Activated CD8-positive, alpha-beta memory T cell treated with anti-CD3 and anti-CD28 coated beads, Interleukin-2, amount 10 ng/mL, durations not matched to agents 7 days and 5 days (primary cell): Measurements from ENCODE around the gene CFAP161. TPM values are rescaled to one million over a fixed set of nuclear protein-coding genes. Genes with fewer than 3 reads are reported as not detected.
"Not testable (repeated sequence)": the region's sequence is repeated elsewhere in the genome, so short reads cannot be mapped to it uniquely, and the experiment has no call there.

Experiments
- ATAC-seq: fragments of 150-1000 bp; cut with Tn5 transposase; one replicate; pipeline ENCODE4 v1.10.0; 2021; ENCODE audit warnings: moderate library complexity
- CTCF ChIA-PET: fragments of 350-600 bp; sonication (Branson Sonifier 250); formaldehyde crosslinking; loops from one replicate; lab custom pipeline; 2021; ENCODE audit warnings: antibody characterized with exemption; lab: Charles Lee
- DNase-seq: peaks from one replicate; pipeline ENCODE4 v3.0.0-alpha.2; 2020
- H3K27ac Mint-ChIP-seq: one replicate; pipeline ENCODE4 v1.8.0; 2021; ENCODE audit warnings: mild to moderate bottlenecking, mixed read lengths
- H3K27me3 Mint-ChIP-seq: one replicate; pipeline ENCODE4 v1.8.0; 2021; ENCODE audit warnings: mixed read lengths
- H3K36me3 Mint-ChIP-seq: one replicate; pipeline ENCODE4 v1.8.0; 2021; ENCODE audit warnings: mild to moderate bottlenecking, mixed read lengths
- H3K4me1 Mint-ChIP-seq: one replicate; pipeline ENCODE4 v1.8.0; 2021; ENCODE audit warnings: mixed read lengths
- H3K4me3 Mint-ChIP-seq: one replicate; pipeline ENCODE4 v1.8.0; 2021; ENCODE audit warnings: mild to moderate bottlenecking, moderate library complexity, mixed read lengths
- H3K9me3 Mint-ChIP-seq: one replicate; pipeline ENCODE4 v1.8.0; 2022; ENCODE audit warnings: low read depth, mixed read lengths
- total RNA-seq, 2 experiments: library from RNA; stranded (reverse); gene quantifications; one replicate each; pipeline ENCODE4 v1.2.3, GENCODE V29; 2021

The CFAP161 gene
- total RNA-seq, 2 experiments from 2014 or later, result not detected

DNA sequence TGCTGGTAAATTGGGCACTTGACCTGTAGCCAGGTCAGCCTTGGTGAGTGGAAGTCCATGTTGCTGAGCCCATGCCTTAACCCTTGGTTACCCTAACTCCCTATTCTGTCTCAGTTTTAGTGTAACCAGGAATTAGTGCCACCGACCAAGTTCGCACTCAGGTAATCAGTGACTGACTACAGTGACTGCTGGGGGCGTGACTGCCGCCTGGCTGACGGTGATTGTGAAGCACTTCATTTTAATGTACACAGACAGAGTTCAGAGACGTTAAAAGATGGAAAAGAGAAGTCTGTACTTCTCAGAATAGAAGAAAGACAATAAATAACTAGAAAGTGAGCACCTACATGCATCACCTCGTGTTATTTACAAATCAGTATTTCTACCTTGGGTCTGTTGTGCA, 17.3 kb downstream of the CFAP161 start:
- ATAC-seq, result no peak
- Mint-ChIP-seq H3K4me1 (peaks cover 2% of the 10 kb centered on the region), H3K36me3 (no peaks in the 10 kb centered on the region), H3K4me3 (no peak overlapping the region), H3K27me3 (peaks cover 10% of the 10 kb centered on the region), H3K27ac (no peak overlapping the region), H3K9me3 (no peaks in the 10 kb centered on the region)
- DNase-seq, result no peak
- CTCF ChIA-PET, result interaction anchor here (7.4 kb wide), 1 partner anchor 115 kb away, joined by 180 read pairs; no protein-coding TSS in a partner anchor

DNA sequence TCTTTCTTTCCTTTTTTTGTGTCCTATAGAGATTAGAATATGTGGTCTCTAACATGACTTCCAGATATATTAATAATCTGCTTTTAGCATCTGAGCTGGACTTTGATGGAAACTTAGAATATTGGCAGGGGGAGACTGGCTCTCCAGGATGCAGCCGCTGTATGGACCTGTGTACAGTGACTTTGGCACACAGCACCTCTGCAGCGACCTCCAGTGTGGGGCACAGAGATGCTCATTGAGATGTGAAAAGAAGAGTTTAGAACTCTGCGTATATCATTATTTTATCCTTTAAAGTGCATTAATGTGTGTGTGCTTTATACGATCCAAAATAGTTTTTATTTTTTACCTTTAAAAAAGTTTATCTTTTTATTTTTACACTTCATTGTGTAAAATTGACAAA, 18.3 kb downstream of the CFAP161 start:
- Mint-ChIP-seq H3K27ac (no peak overlapping the region), H3K4me1 (peaks cover 2% of the 10 kb centered on the region), H3K9me3 (no peaks in the 10 kb centered on the region), H3K36me3 (no peaks in the 10 kb centered on the region), H3K4me3 (no peak overlapping the region), H3K27me3 (peaks cover 8% of the 10 kb centered on the region)
- no peak for ATAC-seq
- DNase-seq, result no peak
- CTCF ChIA-PET, result interaction anchor here (7.4 kb wide), 1 partner anchor 114 kb away, joined by 180 read pairs; no protein-coding TSS in a partner anchor

DNA sequence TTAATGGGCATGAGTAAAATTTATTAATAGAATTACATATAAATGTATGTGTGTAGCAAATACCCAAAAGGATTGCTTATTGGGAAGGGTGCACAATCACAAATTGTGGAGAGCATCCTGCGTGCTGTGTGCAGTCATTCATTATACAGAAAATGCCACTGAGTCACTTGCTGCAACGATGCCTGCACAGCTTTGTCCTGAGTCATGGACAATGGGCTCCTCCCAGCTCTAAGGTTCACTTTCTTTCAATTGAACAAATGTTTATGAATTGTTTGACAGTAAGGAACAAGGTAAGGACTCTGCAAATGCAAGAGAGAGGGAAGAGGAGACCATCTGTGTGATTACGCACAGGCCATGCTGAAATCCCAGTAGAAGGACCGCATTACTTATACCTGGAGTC, 18.7 kb downstream of the CFAP161 start:
- CTCF ChIA-PET, result interaction anchor here (7.4 kb wide), 1 partner anchor 113 kb away, joined by 180 read pairs; no protein-coding TSS in a partner anchor
- H3K27me3 Mint-ChIP-seq, result peaks cover 7% of the 10 kb centered on the region
- DNase-seq, result no peak
- no peaks in the 10 kb centered on the region for H3K9me3 Mint-ChIP-seq
- no peak for ATAC-seq
- no peak overlapping the region for H3K27ac Mint-ChIP-seq
- no peak overlapping the region for H3K4me3 Mint-ChIP-seq
- peaks cover 2% of the 10 kb centered on the region for H3K4me1 Mint-ChIP-seq
- H3K36me3 Mint-ChIP-seq, result no peaks in the 10 kb centered on the region

DNA sequence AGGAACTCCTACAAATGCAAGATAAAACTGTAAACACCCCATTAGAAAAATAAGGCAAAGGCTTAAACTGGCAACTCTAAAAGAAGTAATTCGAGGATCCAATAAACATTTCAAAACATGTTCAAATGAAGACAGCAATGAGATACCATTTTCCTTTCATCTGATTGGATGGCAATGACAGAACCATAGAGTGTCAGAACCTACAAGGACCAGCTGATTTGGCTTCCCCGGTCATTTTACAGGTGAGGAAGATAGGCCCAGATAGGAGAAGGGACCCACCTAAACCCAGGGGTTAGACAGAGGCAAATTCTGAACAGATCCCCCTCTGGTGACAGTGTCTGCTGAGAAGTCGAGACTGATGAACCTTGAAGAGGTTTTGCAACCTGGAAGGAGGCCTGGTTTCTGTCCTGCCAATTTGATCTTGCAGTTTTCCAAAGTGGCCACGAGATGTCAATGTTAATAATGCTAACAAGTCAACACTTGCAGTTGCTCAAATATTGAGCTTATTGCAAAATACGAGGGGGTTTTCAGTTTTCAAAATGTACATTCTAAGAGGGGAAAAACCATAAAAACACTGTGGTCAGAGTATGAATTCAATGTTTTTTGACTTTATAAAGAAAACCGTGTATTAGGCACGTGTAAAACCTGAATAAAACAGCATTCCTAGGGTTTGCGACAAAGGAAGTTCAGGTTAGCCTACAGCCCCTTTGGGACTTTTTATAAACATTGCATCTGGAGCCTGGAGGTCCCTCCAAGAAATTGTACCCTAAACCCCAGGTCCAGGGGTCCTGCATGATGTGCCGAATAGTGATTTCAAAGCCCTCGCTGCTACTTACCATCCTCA, 21.5 kb downstream of the CFAP161 start:
- no peaks in the 10 kb centered on the region for H3K9me3 Mint-ChIP-seq
- no peak overlapping the region for H3K4me3 Mint-ChIP-seq
- ATAC-seq (peak; percentile 55), DNase-seq (no peak)
- peaks cover 2% of the 10 kb centered on the region for H3K4me1 Mint-ChIP-seq
- no peaks in the 10 kb centered on the region for H3K36me3 Mint-ChIP-seq
- H3K27me3 Mint-ChIP-seq, result peaks cover 5% of the 10 kb centered on the region
- H3K27ac Mint-ChIP-seq, result no peak overlapping the region
- CTCF ChIA-PET, result interaction anchor here (0.7 to 7.4 kb wide), 13 partner anchors 9 to 255 kb away, joined by 3 to 180 read pairs (median 4); no protein-coding TSS in a partner anchor

DNA sequence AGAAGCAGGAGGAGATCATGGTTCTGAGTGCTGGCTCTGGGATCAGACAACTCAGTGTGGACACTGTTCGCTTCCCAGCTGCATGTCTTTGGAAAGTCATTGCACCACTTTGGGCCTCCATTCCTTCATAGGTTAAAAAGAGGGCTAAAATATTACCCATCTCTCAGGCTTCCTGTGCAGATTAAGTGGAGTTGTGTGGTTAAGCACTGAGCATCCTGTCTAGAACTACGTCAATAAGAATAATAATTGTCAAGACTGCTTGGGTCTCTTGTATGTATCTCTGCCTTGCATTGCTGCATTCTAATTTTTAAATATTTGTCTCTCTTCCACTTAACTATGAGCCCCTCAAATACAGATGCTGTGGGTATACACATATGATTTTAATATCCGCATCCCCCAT, 22.3 kb downstream of the CFAP161 start:
- no peaks in the 10 kb centered on the region for H3K36me3 Mint-ChIP-seq
- DNase-seq, result no peak

DNA sequence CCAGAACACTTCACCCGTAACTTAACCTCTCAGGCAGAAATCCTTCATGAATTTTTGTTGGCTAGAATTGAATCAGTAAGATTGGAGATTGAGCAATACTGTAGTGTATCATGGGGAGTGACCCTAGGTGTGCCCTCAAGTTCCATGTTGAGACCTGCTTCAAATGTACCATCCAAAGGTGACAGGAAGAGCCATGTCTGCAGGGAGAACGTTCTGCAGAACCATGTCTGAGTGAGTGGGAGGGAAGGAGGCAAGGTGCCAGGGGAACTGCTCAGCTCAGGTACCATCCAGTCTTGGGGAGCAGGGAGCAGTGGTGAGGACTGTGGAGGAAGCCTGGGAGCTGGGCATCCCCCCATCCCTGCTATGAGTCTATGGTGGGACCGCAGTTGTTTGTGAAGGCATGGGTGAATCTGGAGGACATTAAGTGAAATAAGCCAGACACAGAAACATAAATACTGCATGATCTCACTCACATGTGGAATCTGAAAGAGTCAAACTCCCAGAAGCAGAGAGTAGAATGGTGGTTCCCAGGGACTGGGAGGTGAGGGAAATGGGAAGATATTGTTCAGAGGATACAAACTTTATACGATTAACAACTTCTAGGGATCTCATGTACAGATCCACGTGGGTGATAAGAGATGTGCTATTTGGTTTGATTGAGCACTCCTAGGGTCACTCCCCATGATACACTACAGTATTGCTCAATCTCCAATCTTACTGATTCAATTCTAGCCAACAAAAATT, 23.3 kb downstream of the CFAP161 start:
- Mint-ChIP-seq H3K36me3 (no peaks in the 10 kb centered on the region), H3K27me3 (peaks cover 6% of the 10 kb centered on the region), H3K4me1 (peaks cover 19% of the 10 kb centered on the region), H3K27ac (no peak overlapping the region), H3K9me3 (no peaks in the 10 kb centered on the region), H3K4me3 (no peak overlapping the region)
- DNase-seq, result no peak
- no peak for ATAC-seq
- CTCF ChIA-PET, result interaction anchor here (7.4 kb wide), 1 partner anchor 109 kb away, joined by 180 read pairs; no protein-coding TSS in a partner anchor

More for the DNA sequence above, 22.3 kb downstream of the CFAP161 start:
- CTCF ChIA-PET, result interaction anchor here (0.7 to 7.4 kb wide), 13 partner anchors 8 to 254 kb away, joined by 3 to 180 read pairs (median 4); no protein-coding TSS in a partner anchor
- ATAC-seq, result no peak
- H3K27me3 Mint-ChIP-seq, result peaks cover 5% of the 10 kb centered on the region
- H3K27ac Mint-ChIP-seq, result no peak overlapping the region
- no peak overlapping the region for H3K4me3 Mint-ChIP-seq
- H3K9me3 Mint-ChIP-seq, result no peaks in the 10 kb centered on the region
- H3K4me1 Mint-ChIP-seq, result peaks cover 9% of the 10 kb centered on the region

DNA sequence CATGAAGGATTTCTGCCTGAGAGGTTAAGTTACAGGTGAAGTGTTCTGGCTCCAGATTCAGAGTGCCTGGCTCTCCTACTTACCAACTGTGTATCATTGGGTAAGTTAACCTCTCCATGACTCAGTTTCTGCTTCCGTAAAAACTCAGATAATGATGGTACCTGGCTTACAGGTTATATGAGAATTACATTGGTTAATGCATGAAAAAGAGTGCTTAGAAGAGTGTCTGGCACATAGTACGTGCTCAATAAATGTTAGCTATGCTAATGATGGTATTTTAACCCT, 23.8 kb downstream of the CFAP161 start:
- CTCF ChIA-PET, result interaction anchor here (7.4 kb wide), 1 partner anchor 108 kb away, joined by 180 read pairs; no protein-coding TSS in a partner anchor
- no peak for DNase-seq
- no peak overlapping the region for H3K4me3 Mint-ChIP-seq
- no peak overlapping the region for H3K27ac Mint-ChIP-seq
- H3K36me3 Mint-ChIP-seq, result no peaks in the 10 kb centered on the region
- peaks cover 21% of the 10 kb centered on the region for H3K4me1 Mint-ChIP-seq
- peaks cover 8% of the 10 kb centered on the region for H3K27me3 Mint-ChIP-seq
- ATAC-seq, result no peak
- H3K9me3 Mint-ChIP-seq, result no peaks in the 10 kb centered on the region

DNA sequence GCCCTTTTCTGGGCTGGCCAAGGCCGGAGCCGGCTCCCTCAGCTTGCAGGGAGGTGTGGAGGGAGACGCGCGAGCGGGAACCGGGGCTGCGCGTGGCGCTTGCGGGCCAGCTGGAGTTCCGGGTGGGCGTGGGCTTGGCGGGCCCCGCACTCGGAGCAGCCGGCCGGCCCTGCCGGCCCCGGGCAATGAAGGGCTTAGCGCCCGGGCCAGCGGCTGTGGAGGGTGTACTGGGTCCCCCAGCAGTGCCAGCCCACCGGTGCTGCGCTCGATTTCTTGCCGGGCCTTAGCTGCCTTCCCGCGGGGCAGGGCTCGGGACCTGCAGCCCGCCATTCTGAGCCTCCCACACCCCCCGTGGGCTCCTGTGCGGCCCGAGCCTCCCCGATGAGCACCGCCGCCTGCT, 24.5 kb downstream of the CFAP161 start:
- not testable (repeated sequence) for ATAC-seq, DNase-seq, H3K27me3 Mint-ChIP-seq, H3K4me3 Mint-ChIP-seq, H3K9me3 Mint-ChIP-seq, H3K27ac Mint-ChIP-seq, H3K36me3 Mint-ChIP-seq
- CTCF ChIA-PET, result interaction anchor here (2.1 to 7.4 kb wide), 2 partner anchors 108 kb away, joined by 17 to 180 read pairs; no protein-coding TSS in a partner anchor
- peaks cover 21% of the 10 kb centered on the region for H3K4me1 Mint-ChIP-seq

DNA sequence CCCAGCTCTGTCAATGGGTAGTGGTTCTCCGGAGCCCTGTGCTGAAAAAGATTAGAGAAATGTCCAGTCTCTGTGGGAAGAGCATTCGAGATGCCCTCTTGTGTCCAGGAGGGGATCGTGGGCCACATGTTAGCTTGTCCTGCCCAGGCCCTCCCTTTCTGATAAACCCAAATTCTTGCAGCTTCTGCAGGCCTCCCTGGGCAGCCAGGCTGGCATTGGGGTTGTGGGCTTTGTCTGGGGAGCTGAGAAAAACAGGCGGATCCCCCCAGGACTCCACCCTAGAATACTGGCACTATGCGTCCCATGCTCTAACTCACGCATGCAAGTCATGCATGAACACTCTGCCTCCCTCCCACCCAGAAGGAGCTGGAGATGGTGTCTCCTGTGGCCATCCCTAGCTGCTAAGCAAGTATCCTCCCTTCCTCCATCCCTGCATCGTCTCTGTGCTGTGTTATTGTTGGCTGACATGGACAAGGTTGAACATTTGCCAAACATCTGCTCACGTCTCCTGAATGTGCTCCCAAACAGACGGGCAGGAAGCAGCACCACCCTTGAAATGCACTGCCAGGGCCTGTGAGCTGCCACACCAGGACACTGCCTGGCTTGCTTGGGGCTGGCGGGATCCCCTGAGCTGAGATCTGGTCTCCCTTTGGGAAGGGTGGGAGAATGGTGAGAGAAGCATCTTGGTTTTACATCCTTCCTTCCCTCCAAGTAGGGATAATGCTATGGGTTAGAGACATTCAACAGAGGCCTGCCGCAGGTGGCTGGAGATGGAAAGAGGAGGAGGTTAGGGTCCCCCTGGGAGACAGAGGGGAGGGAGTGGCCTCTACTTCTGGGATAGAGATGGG, 26.5 kb downstream of the CFAP161 start:
- no peak for ATAC-seq
- no peaks in the 10 kb centered on the region for H3K9me3 Mint-ChIP-seq
- DNase-seq, result no peak
- no peak overlapping the region for H3K4me3 Mint-ChIP-seq
- H3K4me1 Mint-ChIP-seq, result peaks cover 21% of the 10 kb centered on the region
- CTCF ChIA-PET, result interaction anchor here (0.7 to 2.1 kb wide), 4 partner anchors 94 to 115 kb away, joined by 3 to 17 read pairs (median 6); no protein-coding TSS in a partner anchor
- H3K27ac Mint-ChIP-seq, result no peak overlapping the region
- no peaks in the 10 kb centered on the region for H3K36me3 Mint-ChIP-seq
- H3K27me3 Mint-ChIP-seq, result peaks cover 9% of the 10 kb centered on the region

DNA sequence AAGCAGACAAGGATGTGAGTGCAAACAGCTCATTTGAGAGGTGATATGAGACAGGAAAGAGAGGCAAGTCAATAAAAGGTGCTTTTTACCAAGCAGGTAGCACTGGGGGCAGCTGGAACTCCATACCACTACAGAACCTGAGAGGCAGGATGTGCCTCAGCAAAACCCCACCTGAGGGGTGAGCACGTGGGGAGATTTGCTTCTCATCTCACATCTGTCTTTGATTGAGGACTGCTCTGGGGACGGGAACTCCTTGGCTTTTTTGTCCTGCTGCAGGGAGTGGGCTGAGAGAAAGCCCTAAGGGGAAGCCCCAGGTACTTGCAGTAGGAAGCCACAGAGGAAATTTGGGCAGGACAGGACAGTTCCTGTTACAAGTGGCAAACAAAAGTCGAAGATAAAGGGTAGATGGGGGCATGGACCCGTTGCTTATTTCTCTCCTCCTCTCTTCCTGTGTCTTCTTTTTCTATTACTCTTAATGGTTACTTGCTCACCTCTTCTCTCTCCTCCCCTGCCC, 27.1 kb downstream of the CFAP161 start:
- Mint-ChIP-seq H3K4me1 (peaks cover 19% of the 10 kb centered on the region), H3K4me3 (no peak overlapping the region), H3K27me3 (peaks cover 9% of the 10 kb centered on the region), H3K9me3 (no peaks in the 10 kb centered on the region), H3K36me3 (no peaks in the 10 kb centered on the region), H3K27ac (no peak overlapping the region)
- CTCF ChIA-PET, result interaction anchor here (1.6 to 1.9 kb wide), 2 partner anchors 105 to 114 kb away, joined by 4 to 8 read pairs; no protein-coding TSS in a partner anchor
- no peak for DNase-seq
- no peak for ATAC-seq

DNA sequence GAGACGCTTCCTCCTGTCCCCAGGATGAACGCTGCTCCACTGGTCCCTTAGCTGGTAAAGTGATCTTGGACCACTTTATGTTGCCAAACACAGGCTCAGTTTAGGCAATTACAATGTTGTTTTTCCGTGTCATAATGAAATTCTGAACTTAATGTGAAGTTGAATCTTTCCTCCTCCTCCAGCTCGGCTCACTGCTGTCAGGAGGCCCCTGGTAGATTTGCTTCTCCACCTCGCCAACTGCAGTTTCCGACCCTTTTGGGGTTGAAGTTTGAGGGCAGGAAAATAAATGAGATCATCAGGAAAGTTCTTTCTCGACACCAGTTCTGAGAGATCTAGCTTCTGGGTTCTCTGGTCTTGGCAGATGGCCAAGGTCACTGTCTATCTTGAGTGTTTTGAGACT, 27.8 kb downstream of the CFAP161 start:
- H3K27me3 Mint-ChIP-seq, result peaks cover 9% of the 10 kb centered on the region
- no peak overlapping the region for H3K27ac Mint-ChIP-seq
- ATAC-seq, result no peak
- no peak overlapping the region for H3K4me3 Mint-ChIP-seq
- DNase-seq, result no peak
- no peaks in the 10 kb centered on the region for H3K36me3 Mint-ChIP-seq
- no peaks in the 10 kb centered on the region for H3K9me3 Mint-ChIP-seq
- CTCF ChIA-PET, result interaction anchor here (1.6 to 1.9 kb wide), 2 partner anchors 104 to 114 kb away, joined by 4 to 8 read pairs; no protein-coding TSS in a partner anchor
- peaks cover 24% of the 10 kb centered on the region for H3K4me1 Mint-ChIP-seq

DNA sequence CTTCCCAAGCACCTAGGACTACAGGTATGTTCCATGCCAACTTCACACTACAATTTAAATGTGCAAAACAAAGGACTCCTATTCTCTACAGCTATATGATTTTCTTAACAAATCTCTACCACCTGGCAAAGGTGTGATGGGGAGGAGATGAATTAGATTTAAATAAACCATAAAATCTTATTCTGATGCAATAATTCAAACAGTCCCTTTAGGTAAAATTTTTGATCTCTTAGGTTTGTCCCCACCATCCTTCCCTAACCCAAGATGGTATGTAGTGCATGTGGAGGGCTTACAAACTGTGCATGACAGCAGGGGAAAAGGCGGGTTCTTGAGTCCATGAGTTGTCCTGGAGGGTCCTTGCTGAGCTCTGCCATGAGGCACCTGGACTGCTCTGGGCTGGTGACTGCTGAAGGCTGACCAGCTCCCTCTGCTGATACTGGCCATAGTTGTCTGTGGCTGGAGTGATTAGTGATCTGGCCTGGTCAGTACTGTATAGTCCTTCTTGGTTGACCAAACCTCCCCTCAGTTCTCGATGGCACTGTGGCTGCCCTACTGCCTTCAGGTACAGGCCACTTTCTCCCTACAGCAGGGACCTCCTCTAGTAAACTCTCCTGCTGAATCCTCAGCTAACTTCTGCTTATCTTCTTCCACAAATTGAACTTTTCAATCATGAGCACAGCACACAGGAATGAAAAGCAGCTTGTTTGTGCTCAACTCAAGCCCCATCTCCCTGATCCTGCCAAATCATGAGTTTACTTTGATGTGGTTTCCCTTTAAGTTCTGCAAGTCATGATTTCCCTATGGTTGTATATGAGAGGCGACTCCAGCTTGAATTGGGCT, 30.1 kb downstream of the CFAP161 start:
- Mint-ChIP-seq H3K4me3 (no peak overlapping the region), H3K9me3 (no peaks in the 10 kb centered on the region), H3K27ac (no peak overlapping the region), H3K27me3 (peaks cover 14% of the 10 kb centered on the region), H3K36me3 (no peaks in the 10 kb centered on the region), H3K4me1 (peaks cover 33% of the 10 kb centered on the region)
- CTCF ChIA-PET, result interaction anchor here (1.0 to 1.7 kb wide), 4 partner anchors 8 to 102 kb away, joined by 3 to 10 read pairs (median 4); no protein-coding TSS in a partner anchor
- ATAC-seq (no peak), DNase-seq (no peak)
